G401.6 (cell line): Measurements from ENCODE around the gene NALF2.

Experiments
- FAIRE-seq: peaks from 2 replicates; lab custom pipeline; 2012; peaks lifted over from hg19 to GRCh38; lab: Jason Lieb, UNC

The NALF2 gene

DNA sequence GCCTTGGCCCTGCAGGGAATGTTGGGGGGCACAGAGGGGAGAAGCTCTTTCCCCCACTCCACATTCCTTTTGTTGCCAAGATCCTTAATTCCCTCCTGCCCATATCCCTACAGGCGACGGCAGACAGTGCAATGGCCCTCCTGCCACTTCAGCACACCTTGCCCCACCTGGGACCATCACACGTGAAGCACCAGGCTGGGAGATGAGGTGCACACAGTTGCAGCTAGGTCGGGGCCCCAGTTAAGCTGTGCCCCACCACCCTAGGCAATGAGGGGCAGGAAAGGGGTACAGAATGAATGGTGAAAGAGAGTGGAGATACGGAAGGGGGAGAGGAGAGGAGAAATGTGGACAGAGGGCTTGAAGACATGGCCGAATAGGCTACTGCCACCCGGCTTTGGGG is 26.2 kb downstream of the NALF2 start:
- no peak for FAIRE-seq

DNA sequence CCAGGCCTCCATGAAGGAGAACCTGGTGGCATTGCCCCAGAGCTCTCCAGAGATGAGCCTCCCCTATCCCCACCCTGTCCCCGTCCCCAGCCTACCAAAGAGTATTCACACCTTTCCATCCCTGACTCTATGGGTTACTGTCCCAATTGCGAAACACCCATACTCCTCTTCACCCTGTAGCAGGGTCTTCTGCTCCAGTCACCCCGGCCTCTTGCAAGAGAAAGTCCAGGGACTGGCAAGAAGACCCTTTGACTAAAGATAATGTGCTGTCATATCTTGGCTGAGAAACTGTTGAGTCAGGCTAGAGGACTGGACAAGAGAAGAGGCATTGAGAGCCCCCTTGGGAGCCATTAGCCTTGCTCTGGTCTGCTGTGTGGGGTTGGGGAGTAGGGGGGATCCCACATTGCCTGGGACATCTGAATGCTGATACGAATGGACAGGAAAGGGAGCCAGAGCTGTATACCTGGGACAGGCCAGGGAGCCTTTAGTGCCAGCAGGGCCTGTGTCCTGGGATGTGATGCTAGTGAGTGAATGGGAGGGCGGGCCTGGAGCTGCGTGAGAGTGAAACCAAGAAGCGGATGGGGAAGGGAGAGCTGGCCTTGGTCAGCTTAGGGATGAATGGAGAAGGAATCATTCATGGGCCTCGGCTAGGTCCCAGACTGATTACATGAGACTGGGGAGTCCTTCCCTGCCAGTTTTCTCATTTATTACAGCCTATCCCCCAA is 27.1 kb downstream of the NALF2 start:
- FAIRE-seq: no peak

- no peak for FAIRE-seq
Measured at GRCh38 chrX:69535661-69536060, 31.5 kb downstream of the NALF2 start.

GRCh38 chrX:69538321-69538876 is 34.3 kb downstream of the NALF2 start:
- FAIRE-seq: no peak

- no peak for FAIRE-seq
Measured at GRCh38 chrX:69539437-69539836, 35.3 kb downstream of the NALF2 start.

GRCh38 chrX:69541956-69542355 is 37.8 kb downstream of the NALF2 start:
- no peak for FAIRE-seq

DNA sequence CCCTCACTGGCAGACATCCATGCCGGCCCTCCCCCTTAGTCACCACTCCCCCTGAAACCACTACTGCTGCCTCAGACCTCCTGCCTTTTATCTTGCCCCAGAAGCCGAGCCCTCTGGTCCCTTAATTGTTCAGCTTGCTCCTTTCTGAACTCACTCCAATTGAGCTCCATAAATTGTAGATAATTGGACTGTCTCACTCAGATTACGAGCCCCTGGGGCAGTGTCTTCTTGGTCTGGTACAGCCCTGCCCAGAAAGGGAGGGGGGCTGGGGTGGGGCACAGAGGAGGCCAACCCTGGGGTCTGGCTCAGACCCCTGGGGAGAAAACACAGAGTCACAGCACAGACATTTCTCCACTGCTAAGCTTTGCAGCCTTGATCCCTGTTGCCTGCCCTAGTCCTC is 39.4 kb downstream of the NALF2 start:
- FAIRE-seq: no peak

DNA sequence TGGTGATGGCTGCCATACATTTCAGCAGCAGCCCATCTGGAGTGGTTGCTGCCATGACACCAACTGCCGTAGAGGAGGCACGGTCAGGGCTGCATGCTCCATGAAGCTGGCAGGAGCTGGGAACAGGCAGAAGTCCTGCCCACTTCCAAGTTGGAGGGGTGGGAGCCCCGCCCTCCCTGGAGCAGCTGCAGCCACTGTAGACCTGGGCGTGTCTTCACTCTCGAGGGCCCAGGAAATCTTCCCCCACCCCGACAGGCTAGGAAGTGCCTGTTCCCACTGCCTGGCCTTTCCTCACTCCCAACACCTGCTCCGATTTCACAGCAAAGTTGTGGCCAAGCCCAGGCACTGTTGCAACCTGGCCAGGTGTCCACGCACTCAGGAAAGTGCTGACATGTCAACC is 42.3 kb downstream of the NALF2 start:
- FAIRE-seq: no peak

- FAIRE-seq: no peak
Measured at GRCh38 chrX:69546978-69547377, 42.9 kb downstream of the NALF2 start.

- no peak for FAIRE-seq
Measured at GRCh38 chrX:69551421-69552009, 47.4 kb downstream of the NALF2 start.

DNA sequence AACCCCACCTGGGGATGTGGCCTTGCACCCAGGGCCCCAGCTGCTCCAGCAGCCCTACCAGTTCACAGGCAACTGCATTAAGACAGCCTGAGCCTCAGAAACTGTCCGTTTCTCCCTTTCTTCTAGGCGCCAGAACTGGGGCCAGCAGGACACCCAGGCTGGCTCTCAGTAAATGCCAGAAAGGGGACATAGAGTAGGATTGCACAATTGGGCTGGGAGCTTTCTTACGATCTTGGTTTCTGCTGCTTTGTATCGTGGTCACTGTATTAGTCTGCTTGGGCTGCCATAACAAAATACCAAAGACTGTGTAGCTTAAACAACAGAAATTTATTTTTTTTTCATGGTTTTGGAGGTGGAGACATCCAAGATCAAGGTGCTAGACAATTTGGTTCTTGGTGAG is 48.4 kb downstream of the NALF2 start:
- FAIRE-seq: no peak
